Measurements from ENCODE around the gene ARID2. TPM values are rescaled to one million over a fixed set of nuclear protein-coding genes. Genes with fewer than 3 reads are reported as not detected.

The ARID2 gene
- total and polyA plus RNA-seq, 10 of the 15 experiments (the other 5 are each of a cell fraction or from before 2014, with no cell fraction given), result 9.2 to 29.8 (median 20.3) TPM

- TF ChIP-seq NFIC (IDR thresholded peaks at IDR 0.05; ENCODE audit: low read depth, low read length), result peak; percentile 47; the same call in 1 of the 2 replicates
- peak; percentile 88 for TF ChIP-seq CBFB (IDR thresholded peaks at IDR 0.05; ENCODE audit: low read depth)
- peak; percentile 57 for TF ChIP-seq NKRF (conservative IDR thresholded peaks at IDR 0.05)
- 0 out of 4 replicates have a peak, but pooled peaks of 1 of the 2 experiments have one; percentile 26 for TF ChIP-seq CEBPB (IDR thresholded peaks at IDR 0.05; ENCODE audit: borderline replicate concordance in 1 of 2, low read depth in 2 of 2, low read length in 2 of 2)
- peak; percentile 79 for TF ChIP-seq SPI1 (IDR thresholded peaks at IDR 0.05; ENCODE audit: borderline replicate concordance, insufficient read depth, low read depth, low read length)
- peak; percentile 72 for TF ChIP-seq HCFC1 (IDR thresholded peaks at IDR 0.05; ENCODE audit: low read length)
- TF ChIP-seq POLR2AphosphoS2 (IDR thresholded peaks at IDR 0.05; ENCODE audit: low read depth, low read length), result peak; percentile 61; the same call in 1 of the 2 replicates
- TF ChIP-seq MYB (IDR thresholded peaks at IDR 0.05; ENCODE audit: borderline replicate concordance, low read depth, low read length), result peak; percentile 97
- TF ChIP-seq HDGF (IDR thresholded peaks at IDR 0.05), result peak; percentile 53; the same call in 1 of the 2 replicates
- TF ChIP-seq ZNF24 (IDR thresholded peaks at IDR 0.05), result no peak
- TF ChIP-seq HDAC2 (IDR thresholded peaks at IDR 0.05), result no peak
- peak; percentile 79 for TF ChIP-seq SP1 (IDR thresholded peaks at IDR 0.05; ENCODE audit: low read depth, low read length)
- TF ChIP-seq SREBF1 (IDR thresholded peaks at IDR 0.05; ENCODE audit: low read length), result no peak
- peak; percentile 44 for TF ChIP-seq MYC (IDR thresholded peaks at IDR 0.05; ENCODE audit: insufficient read depth, insufficient read length, insufficient replicate concordance, low read length, severe bottlenecking)
- TF ChIP-seq NRF1 (conservative IDR thresholded peaks at IDR 0.05; ENCODE audit: low read depth, low read length), result peak; percentile 29; the same call in 1 of the 2 replicates
- peak; percentile 22 for TF ChIP-seq RAD51 (IDR thresholded peaks at IDR 0.05)
- TF ChIP-seq, protein P1, sequence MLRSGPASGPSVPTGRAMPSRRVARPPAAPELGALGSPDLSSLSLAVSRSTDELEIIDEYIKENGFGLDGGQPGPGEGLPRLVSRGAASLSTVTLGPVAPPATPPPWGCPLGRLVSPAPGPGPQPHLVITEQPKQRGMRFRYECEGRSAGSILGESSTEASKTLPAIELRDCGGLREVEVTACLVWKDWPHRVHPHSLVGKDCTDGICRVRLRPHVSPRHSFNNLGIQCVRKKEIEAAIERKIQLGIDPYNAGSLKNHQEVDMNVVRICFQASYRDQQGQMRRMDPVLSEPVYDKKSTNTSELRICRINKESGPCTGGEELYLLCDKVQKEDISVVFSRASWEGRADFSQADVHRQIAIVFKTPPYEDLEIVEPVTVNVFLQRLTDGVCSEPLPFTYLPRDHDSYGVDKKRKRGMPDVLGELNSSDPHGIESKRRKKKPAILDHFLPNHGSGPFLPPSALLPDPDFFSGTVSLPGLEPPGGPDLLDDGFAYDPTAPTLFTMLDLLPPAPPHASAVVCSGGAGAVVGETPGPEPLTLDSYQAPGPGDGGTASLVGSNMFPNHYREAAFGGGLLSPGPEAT (IDR thresholded peaks at IDR 0.05; ENCODE audit: low read depth), result peak; percentile 99
- peak; percentile 87; the same call in 1 of the 2 replicates for TF ChIP-seq MTA3 (IDR thresholded peaks at IDR 0.05; ENCODE audit: borderline replicate concordance, low read length)
- TF ChIP-seq RBBP5 (conservative IDR thresholded peaks at IDR 0.05), result no peak
- no peak for TF ChIP-seq BCLAF1 (IDR thresholded peaks at IDR 0.05)
- no peak for TF ChIP-seq KDM1A (IDR thresholded peaks at IDR 0.05; ENCODE audit: borderline replicate concordance)
- TF ChIP-seq TBL1XR1 (IDR thresholded peaks at IDR 0.05; ENCODE audit: low read depth, low read length), result peak; percentile 73
- no peak; the same call in 1 of the 2 replicates for TF ChIP-seq ESRRA (IDR thresholded peaks at IDR 0.05; ENCODE audit: low read length)
- TF ChIP-seq TCF12 (IDR thresholded peaks at IDR 0.05; ENCODE audit: low read depth, low read length), result peak; percentile 75
- TF ChIP-seq NR2C2 (IDR thresholded peaks at IDR 0.05; ENCODE audit: borderline replicate concordance, control insufficient read depth, insufficient read length, low read depth), result no peak
Measured at GRCh38 chr12:45727301-45727979, 2.1 kb upstream of the ARID2 start (continued).
